HuH-7 (cell line): ENCODE results near the gene PRR35.
A peak's percentile ranks its signal among the peaks of the same experiment; 100 is the strongest.

ENCODE experiments used
- DNase-seq: peaks from one replicate; pipeline ENCODE4 v3.0.0; 2011; ENCODE audit warnings: low spot score

Gene PRR35

GRCh38 chr16:560204-560700 lies at the start of gene PRR35:
TSS of gene PRR35 (plus strand) at chr16:560394. CDS start at chr16:563295, 2,901 bp downstream.
- no peak for DNase-seq

- DNase-seq, result no peak
Observed at GRCh38 chr16:512802-513201, 47.4 kb upstream of the PRR35 start.

GRCh38 chr16:513950-514349 lies 46.2 kb upstream of the PRR35 start:
- no peak for DNase-seq

- no peak for DNase-seq
Observed at GRCh38 chr16:515175-515938, 44.8 kb upstream of the PRR35 start.

- DNase-seq, result no peak
Observed at GRCh38 chr16:515939-516226, 44.3 kb upstream of the PRR35 start.

GRCh38 chr16:516301-516700 lies 43.9 kb upstream of the PRR35 start:
- no peak for DNase-seq

- DNase-seq, result no peak
Observed at GRCh38 chr16:518858-519257, 41.3 kb upstream of the PRR35 start.

GRCh38 chr16:519425-519824 lies 40.8 kb upstream of the PRR35 start:
- no peak for DNase-seq

- DNase-seq, result no peak
Observed at GRCh38 chr16:519841-520687, 40.1 kb upstream of the PRR35 start.

- no peak for DNase-seq
Observed at GRCh38 chr16:520847-521246, 39.3 kb upstream of the PRR35 start.

GRCh38 chr16:521381-522210 lies 38.6 kb upstream of the PRR35 start:
- no peak for DNase-seq

- DNase-seq, result no peak
Observed at GRCh38 chr16:522320-523096, 37.7 kb upstream of the PRR35 start.

GRCh38 chr16:523097-523741 lies 37.0 kb upstream of the PRR35 start:
- DNase-seq, result no peak

- DNase-seq, result no peak
Observed at GRCh38 chr16:524274-525040, 35.7 kb upstream of the PRR35 start.

- no peak for DNase-seq
Observed at GRCh38 chr16:525123-525519, 35.1 kb upstream of the PRR35 start.

- no peak for DNase-seq
Observed at GRCh38 chr16:525520-526180, 34.5 kb upstream of the PRR35 start.

- no peak for DNase-seq
Observed at GRCh38 chr16:526181-527014, 33.8 kb upstream of the PRR35 start.

- DNase-seq, result peak; percentile 68
Observed at GRCh38 chr16:527015-527903, 32.9 kb upstream of the PRR35 start, which contains the start of gene CAPN15. TSS of gene CAPN15 (plus strand) at chr16:527712. CDS start at chr16:546839, 19,127 bp downstream.
